Kidney (tissue), 14 donors: ENCODE measurements around the gene UST. TPM values are rescaled to one million over a fixed set of nuclear protein-coding genes. Genes with fewer than 3 reads are reported as not detected.
A peak's percentile ranks its signal among the peaks of the same experiment; 100 is the strongest.

Source experiments
- DNase-seq, 5 donors: peaks; one replicate each; pipeline ENCODE4 v3.0.0-alpha.2; 2013 to 2020
- FAIRE-seq: peaks from 2 replicates; lab custom pipeline; 2012; peaks lifted over from hg19 to GRCh38; lab: Jason Lieb, UNC
- H3K27ac ChIP-seq, 2 donors: one replicate each; pipeline ENCODE4 v1.7.0; 2013; ENCODE audit warnings: low read depth in 2 of 2, low read length in 2 of 2, inconsistent platforms in 1 of 2
- H3K27me3 ChIP-seq: one replicate; pipeline ENCODE4 v1.7.1; 2013; ENCODE audit warnings: low read length, inconsistent platforms; ENCODE audit not compliant: control insufficient read depth, insufficient read depth
- H3K36me3 ChIP-seq, 3 donors: one replicate each; pipeline versions ENCODE4 v1.7.0 to v1.7.1; 2013; ENCODE audit warnings: low read length in 3 of 3, control low read depth in 1 of 3, inconsistent platforms in 1 of 3; ENCODE audit not compliant: insufficient read depth in 3 of 3, control insufficient read depth in 2 of 3
- H3K4me1 ChIP-seq, 3 donors: one replicate each; pipeline versions ENCODE4 v1.7.0 to v1.7.1; 2013; ENCODE audit warnings: low read length in 3 of 3, inconsistent platforms in 1 of 3, low read depth in 1 of 3; ENCODE audit not compliant: control insufficient read depth in 2 of 3, insufficient read depth in 2 of 3
- H3K4me3 ChIP-seq, 3 donors: one replicate each; pipeline versions ENCODE4 v1.7.0 to v1.8.1; 2013; ENCODE audit warnings: low read length in 3 of 3, control low read depth in 1 of 3, inconsistent platforms in 1 of 3
- H3K9ac ChIP-seq, 3 donors: one replicate each; pipeline versions ENCODE4 v1.7.0 to v1.7.1; 2013; ENCODE audit warnings: low read length in 3 of 3, control low read depth in 1 of 3, inconsistent platforms in 1 of 3
- H3K9me3 ChIP-seq, 3 donors: one replicate each; pipeline versions ENCODE4 v1.7.0 to v1.7.1; 2013; ENCODE audit warnings: low read length in 3 of 3, control low read depth in 1 of 3, inconsistent platforms in 1 of 3; ENCODE audit not compliant: control insufficient read depth in 2 of 3, insufficient read depth in 1 of 3
- intact Hi-C: fragments of 100-400 bp; cut with DNase I; formaldehyde crosslinking; loops from one replicate; pipeline ENCODE4 v1.11.1; 2022
- polyA plus RNA-seq: library from polyadenylated mRNA; stranded (reverse); fragments of 350-450 nt; fragmentation: Illumina TruSeq; extraction: RNeasy Lipid Tissue Mini Kit (QIAGEN cat#74804); gene quantifications from one replicate; pipeline ENCODE4 v1.2.3, GENCODE V29; 2014; ENCODE audit warnings: low read depth, low replicate concordance; ENCODE audit not compliant: insufficient read depth
- total RNA-seq: library from RNA; stranded (reverse); fragmentation: NEBNext Ultra II Directional; extraction: Animal tissue kit (Norgen Biotek cat#: 25700); gene quantifications from one replicate; pipeline ENCODE4 v1.2.1, GENCODE V29; 2021
- TF ChIP-seq, protein P1 (sequence below): IDR thresholded peaks from 3 replicates; pipeline ENCODE4 v1.5.1; 2012; ENCODE audit warnings: mild to moderate bottlenecking, moderate library complexity, borderline replicate concordance; ENCODE audit not compliant: insufficient read depth; ENCODE audit errors: extremely low read depth
- donor health status: control.
- donor health status: control.
- donor health status: control.
- donor health status: control.
- donor health status: control.
- donor health status: DM: yes; HTN: yes; CAD: no.
- donor health status: Normal renal cell carcinoma (clear cell type).

UST gene
- total and polyA plus RNA-seq, 2 donors from 2014 or later: 3.2 to 4.2 TPM

DNA sequence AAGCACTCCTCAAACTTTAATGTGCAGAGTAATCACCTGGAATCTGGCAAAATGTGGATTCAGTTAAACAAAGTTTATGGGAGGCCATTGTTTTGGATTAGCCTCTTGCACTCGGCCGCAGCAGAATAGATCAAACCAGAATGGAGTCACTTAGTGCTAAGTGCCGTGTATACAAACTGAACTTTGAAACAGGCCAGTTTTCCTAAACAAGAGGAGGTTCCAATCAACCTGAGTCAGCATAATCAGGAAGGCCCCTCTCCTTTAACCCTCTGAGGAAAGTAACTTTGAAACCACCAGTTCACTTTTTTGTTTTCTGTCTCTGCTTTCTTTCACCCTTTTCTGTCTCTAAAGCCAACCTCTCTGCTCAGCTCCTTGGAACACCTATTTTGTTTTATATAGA, 92.2 kb downstream of the UST start:
- H3K4me3 ChIP-seq: no peak overlapping the region
- H3K4me1 ChIP-seq: no peaks in the 10 kb centered on the region
- intact Hi-C loops: no loop called here
- no peaks in the 10 kb centered on the region for H3K36me3 ChIP-seq
- TF ChIP-seq, protein P1, sequence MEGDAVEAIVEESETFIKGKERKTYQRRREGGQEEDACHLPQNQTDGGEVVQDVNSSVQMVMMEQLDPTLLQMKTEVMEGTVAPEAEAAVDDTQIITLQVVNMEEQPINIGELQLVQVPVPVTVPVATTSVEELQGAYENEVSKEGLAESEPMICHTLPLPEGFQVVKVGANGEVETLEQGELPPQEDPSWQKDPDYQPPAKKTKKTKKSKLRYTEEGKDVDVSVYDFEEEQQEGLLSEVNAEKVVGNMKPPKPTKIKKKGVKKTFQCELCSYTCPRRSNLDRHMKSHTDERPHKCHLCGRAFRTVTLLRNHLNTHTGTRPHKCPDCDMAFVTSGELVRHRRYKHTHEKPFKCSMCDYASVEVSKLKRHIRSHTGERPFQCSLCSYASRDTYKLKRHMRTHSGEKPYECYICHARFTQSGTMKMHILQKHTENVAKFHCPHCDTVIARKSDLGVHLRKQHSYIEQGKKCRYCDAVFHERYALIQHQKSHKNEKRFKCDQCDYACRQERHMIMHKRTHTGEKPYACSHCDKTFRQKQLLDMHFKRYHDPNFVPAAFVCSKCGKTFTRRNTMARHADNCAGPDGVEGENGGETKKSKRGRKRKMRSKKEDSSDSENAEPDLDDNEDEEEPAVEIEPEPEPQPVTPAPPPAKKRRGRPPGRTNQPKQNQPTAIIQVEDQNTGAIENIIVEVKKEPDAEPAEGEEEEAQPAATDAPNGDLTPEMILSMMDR: no peak
- no peaks in the 10 kb centered on the region for H3K9me3 ChIP-seq
- H3K27me3 ChIP-seq: no peaks in the 10 kb centered on the region
- FAIRE-seq (no peak), DNase-seq (no peak)
- H3K9ac ChIP-seq: no peak overlapping the region
- H3K27ac ChIP-seq: no peak overlapping the region

DNA sequence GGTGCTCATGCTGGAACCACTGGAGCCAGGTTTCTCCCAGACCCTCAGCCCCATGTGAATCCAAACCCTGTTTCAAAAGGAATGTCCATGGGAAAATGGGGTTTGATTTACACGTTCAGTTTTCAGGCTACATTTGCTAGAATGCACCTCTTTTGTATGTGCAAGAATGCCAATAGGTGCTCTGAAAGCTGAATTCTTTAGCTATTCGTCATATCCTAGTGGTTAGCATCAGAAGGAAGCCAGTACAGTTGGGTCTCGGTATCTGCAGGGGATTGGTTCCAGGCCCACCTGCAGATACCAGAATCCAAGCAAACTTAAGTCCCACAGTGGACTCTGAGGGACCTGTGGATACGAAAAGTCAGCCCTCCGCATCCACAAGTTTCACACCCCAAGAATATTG, 93.4 kb downstream of the UST start:
- no peaks in the 10 kb centered on the region for H3K36me3 ChIP-seq
- no peaks in the 10 kb centered on the region for H3K4me1 ChIP-seq
- H3K27me3 ChIP-seq: no peaks in the 10 kb centered on the region
- H3K4me3 ChIP-seq: no peak overlapping the region
- H3K9ac ChIP-seq: no peak overlapping the region
- TF ChIP-seq, protein P1: no peak
- intact Hi-C loops: no loop called here
- DNase-seq (no peak), FAIRE-seq (no peak)
- H3K9me3 ChIP-seq: no peaks in the 10 kb centered on the region
- H3K27ac ChIP-seq: no peak overlapping the region

DNA sequence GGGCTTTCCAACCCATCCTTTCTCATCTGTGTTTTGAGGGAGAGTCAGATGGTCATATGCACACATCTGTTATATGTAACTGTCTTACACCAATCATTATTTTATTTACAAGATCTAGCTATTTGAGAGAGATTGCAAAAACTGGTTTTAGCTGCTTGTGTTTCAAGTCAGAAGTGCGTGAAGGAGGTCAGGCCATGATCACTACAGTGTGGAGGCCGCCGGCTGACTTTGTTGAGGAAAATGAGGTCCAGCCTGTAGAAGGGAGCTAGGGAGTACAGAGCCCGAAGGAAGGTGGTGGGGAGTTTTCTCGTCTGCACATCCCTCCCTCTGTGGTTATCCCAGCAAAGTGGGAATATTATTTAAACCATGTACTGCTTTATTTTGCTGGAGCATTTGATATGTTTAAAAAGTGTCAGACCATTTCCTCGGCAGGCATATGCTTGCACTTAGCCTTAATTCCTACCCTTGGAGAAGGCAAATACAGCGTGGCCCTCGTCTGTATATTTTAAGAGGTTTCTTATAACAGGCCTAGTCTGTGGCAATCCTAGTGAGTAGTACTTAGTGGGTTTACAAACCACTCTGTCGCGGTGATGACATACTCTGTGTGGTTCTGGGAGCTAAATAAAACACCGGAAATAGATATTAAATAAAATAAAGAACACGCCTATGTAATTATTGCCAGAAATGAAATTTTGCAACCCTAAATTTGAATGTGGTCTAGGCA, 95.6 kb downstream of the UST start:
- Histone ChIP-seq H3K9ac (no peak overlapping the region), H3K4me1 (no peaks in the 10 kb centered on the region), H3K27me3 (no peaks in the 10 kb centered on the region), H3K9me3 (no peaks in the 10 kb centered on the region), H3K4me3 (no peak overlapping the region), H3K27ac (no peak overlapping the region), H3K36me3 (no peaks in the 10 kb centered on the region)
- TF ChIP-seq, protein P1: no peak
- DNase-seq (peak in 1 of 5 donors; percentile 40), FAIRE-seq (no peak)
- intact Hi-C loops: no loop called here
